IMR-90 (cell line): Measurements from ENCODE around the gene NDUFS5. TPM values are rescaled to one million over a fixed set of nuclear protein-coding genes. Genes with fewer than 3 reads are reported as not detected.

ENCODE experiments used
- ATAC-seq: fragments of 200-7000 bp; cut with Tn5 transposase; 2 replicates; pipeline ENCODE4 v1.9.1; 2020; ENCODE audit warnings: low read depth, mild to moderate bottlenecking, moderate library complexity
- BruUV-seq: library from RNA; stranded (reverse); fragments of 400-500 nt; replicated peaks from 2 replicates; lab custom pipeline; 2021; lab: Mats Ljungman, UMichigan
- CTCF ChIA-PET: fragments of 300-600 bp; formaldehyde crosslinking; extraction: SDS; loops from one replicate; lab custom pipeline; 2021; ENCODE audit warnings: antibody characterized with exemption; lab: Yijun Ruan, JAX
- POLR2A ChIA-PET: fragments of 300-600 bp; sonication (Branson Sonifier 250); formaldehyde crosslinking; loops from one replicate; lab custom pipeline; 2022; ENCODE audit warnings: antibody characterized with exemption; ENCODE audit not compliant: unreplicated experiment; lab: Charles Lee
- DNase-seq: peaks from one replicate; pipeline ENCODE4 v3.0.0; 2013
- H2AFZ ChIP-seq: replicated peaks from 2 replicates; pipeline ENCODE3; 2013; ENCODE audit warnings: low read length, mild to moderate bottlenecking; ENCODE audit not compliant: poor library complexity
- H2AK5ac ChIP-seq: 2 replicates; pipeline ENCODE4 v1.6.1; 2013; ENCODE audit warnings: low read depth, low read length, inconsistent platforms
- H2AK9ac ChIP-seq: replicated peaks from 2 replicates; pipeline ENCODE3; 2013; ENCODE audit warnings: mild to moderate bottlenecking, low read depth, low read length, moderate library complexity; ENCODE audit not compliant: poor library complexity
- H2BK120ac ChIP-seq: 2 replicates; pipeline ENCODE4 v1.6.1; 2013; ENCODE audit warnings: low read depth, low read length, inconsistent platforms
- H2BK15ac ChIP-seq: 3 replicates; pipeline ENCODE4 v1.6.1; 2013; ENCODE audit warnings: low read depth, low read length, inconsistent platforms
- H2BK20ac ChIP-seq: 2 replicates; pipeline ENCODE4 v1.6.1; 2013; ENCODE audit warnings: low read depth, mild to moderate bottlenecking, inconsistent platforms, low read length, moderate library complexity
- H2BK5ac ChIP-seq: 2 replicates; pipeline ENCODE4 v1.6.1; 2013; ENCODE audit warnings: mild to moderate bottlenecking, low read depth, low read length, inconsistent platforms; ENCODE audit not compliant: poor library complexity, severe bottlenecking
- H3K14ac ChIP-seq: replicated peaks from 2 replicates; pipeline ENCODE4 v1.6.1; 2013; ENCODE audit warnings: low read depth, low read length, inconsistent platforms
- H3K18ac ChIP-seq: 2 replicates; pipeline ENCODE4 v1.6.1; 2013; ENCODE audit warnings: low read depth, low read length, control low read depth
- H3K23ac ChIP-seq: 2 replicates; pipeline ENCODE4 v1.6.1; 2013; ENCODE audit warnings: low read depth, low read length, inconsistent platforms
- H3K27ac ChIP-seq: 2 replicates; pipeline ENCODE4 v1.5.1; 2013; ENCODE audit warnings: mild to moderate bottlenecking, control low read depth, low read length; ENCODE audit not compliant: insufficient read depth
- H3K27me3 ChIP-seq: 2 replicates; pipeline ENCODE4 v1.6.1; 2013; ENCODE audit warnings: low read length; ENCODE audit not compliant: control insufficient read depth, insufficient read depth
- H3K36me3 ChIP-seq: 2 replicates; pipeline ENCODE4 v1.6.1; 2013; ENCODE audit warnings: low read length, mixed read lengths; ENCODE audit not compliant: control insufficient read depth, insufficient read depth
- H3K4ac ChIP-seq: 2 replicates; pipeline ENCODE4 v1.6.1; 2013; ENCODE audit warnings: low read depth, low read length, inconsistent platforms
- H3K4me1 ChIP-seq: 2 replicates; pipeline ENCODE4 v1.6.1; 2013; ENCODE audit warnings: low read length, mixed read lengths; ENCODE audit not compliant: control insufficient read depth, insufficient read depth
- H3K4me2 ChIP-seq: 2 replicates; pipeline ENCODE4 v1.6.1; 2013; ENCODE audit warnings: low read depth, mild to moderate bottlenecking, control low read depth, low read length, moderate library complexity
- H3K4me3 ChIP-seq: 2 replicates; pipeline ENCODE4 v1.5.1; 2013; ENCODE audit warnings: low read depth, mild to moderate bottlenecking, control low read depth, low read length, moderate library complexity; ENCODE audit not compliant: insufficient read depth
- H3K56ac ChIP-seq: 2 replicates; pipeline ENCODE4 v1.6.1; 2013; ENCODE audit warnings: low read length, inconsistent platforms; ENCODE audit not compliant: insufficient read depth; ENCODE audit errors: extremely low read depth
- H3K79me1 ChIP-seq, 2 experiments: 2 replicates each; pipeline ENCODE4 v1.6.1; 2013; ENCODE audit warnings: low read length in 2 of 2, inconsistent platforms in 1 of 2, low read depth in 1 of 2
- H3K9ac ChIP-seq: 2 replicates; pipeline ENCODE4 v1.6.1; 2013; ENCODE audit warnings: low read depth, low read length, control low read depth
- H3K9me1 ChIP-seq: 2 replicates; pipeline ENCODE4 v1.6.1; 2013; ENCODE audit warnings: low read length, inconsistent platforms; ENCODE audit not compliant: insufficient read depth
- H3K9me3 ChIP-seq: 2 replicates; pipeline ENCODE4 v1.6.1; 2013; ENCODE audit warnings: low read length; ENCODE audit not compliant: control insufficient read depth, insufficient read depth
- H4K20me1 ChIP-seq: 2 replicates; pipeline ENCODE4 v1.6.1; 2013; ENCODE audit warnings: low read length, inconsistent platforms; ENCODE audit not compliant: insufficient read depth
- H4K5ac ChIP-seq: 2 replicates; pipeline ENCODE4 v1.6.1; 2013; ENCODE audit warnings: mild to moderate bottlenecking, low read depth, low read length, control low read depth
- H4K8ac ChIP-seq, 2 experiments: 2 replicates each; pipeline ENCODE4 v1.6.1; 2013; ENCODE audit warnings: low read depth in 2 of 2, low read length in 2 of 2, control low read depth in 1 of 2, inconsistent platforms in 1 of 2
- H4K91ac ChIP-seq: 2 replicates; pipeline ENCODE4 v1.6.1; 2013; ENCODE audit warnings: low read depth, low read length, inconsistent platforms; ENCODE audit not compliant: insufficient read depth
- CHD1 ChIP-seq: IDR thresholded peaks from 2 replicates; pipeline ENCODE4 v1.6.1; 2012; ENCODE audit warnings: low read depth, low read length, improper control_type of control experiment
- FOS ChIP-seq: fragments of 150-350 bp; IDR thresholded peaks from 2 replicates; pipeline ENCODE4 v1.6.1; 2016; ENCODE audit warnings: low read depth, low read length
- RCOR1 ChIP-seq: IDR thresholded peaks from 2 replicates; pipeline ENCODE4 v1.6.1; 2012; ENCODE audit warnings: mild to moderate bottlenecking, low read length, improper control_type of control experiment; ENCODE audit not compliant: insufficient replicate concordance
- WGBS, 2 experiments: methylation state at CpG; one replicate each; pipeline versions ENCODE4 v1.1.5 to v1.1.7; 2013; ENCODE audit warnings: missing lambda C conversion rate in 2 of 2; ENCODE audit not compliant: insufficient read length in 1 of 2; ENCODE audit errors: extremely low coverage in 2 of 2; 5-methylcytosine and 5-hydroxymethylcytosine counted together
- dilution Hi-C: fragments of 300-500 bp; cut with HindIII; formaldehyde crosslinking; loops from one replicate; pipeline ENCODE4 v1.14.3; 2018; ENCODE audit warnings: low sequenced_read_pairs; ENCODE audit not compliant: unreplicated experiment
- in situ Hi-C: fragments of 300-500 bp; cut with MboI; formaldehyde crosslinking; loops from 3 replicates; pipeline ENCODE4 v1.14.3; 2019; ENCODE audit warnings: low sequenced_read_pairs, inconsistent platforms, mixed read lengths
- intact Hi-C: fragments of 100-400 bp; cut with micrococcal nuclease; formaldehyde crosslinking; loops from 2 replicates; pipeline ENCODE4 v1.10.0; 2022
- polyA plus RNA-seq, 3 experiments: library from polyadenylated mRNA; depleted of rRNA; stranded (reverse); fragments of >200 nt; gene quantifications; 2 replicates each; pipeline ENCODE4 v1.2.3, GENCODE V29; 2012; ENCODE audit warnings: low replicate concordance in 1 of 3
- total RNA-seq: library from RNA; depleted of rRNA; stranded (reverse); fragments of >200 nt; gene quantifications from 2 replicates; pipeline ENCODE4 v1.2.3, GENCODE V29; 2012

The NDUFS5 gene
- total and polyA plus RNA-seq, 2 of the 4 experiments (the other 2 are of a cell fraction): 645 to 1,092 TPM

DNA sequence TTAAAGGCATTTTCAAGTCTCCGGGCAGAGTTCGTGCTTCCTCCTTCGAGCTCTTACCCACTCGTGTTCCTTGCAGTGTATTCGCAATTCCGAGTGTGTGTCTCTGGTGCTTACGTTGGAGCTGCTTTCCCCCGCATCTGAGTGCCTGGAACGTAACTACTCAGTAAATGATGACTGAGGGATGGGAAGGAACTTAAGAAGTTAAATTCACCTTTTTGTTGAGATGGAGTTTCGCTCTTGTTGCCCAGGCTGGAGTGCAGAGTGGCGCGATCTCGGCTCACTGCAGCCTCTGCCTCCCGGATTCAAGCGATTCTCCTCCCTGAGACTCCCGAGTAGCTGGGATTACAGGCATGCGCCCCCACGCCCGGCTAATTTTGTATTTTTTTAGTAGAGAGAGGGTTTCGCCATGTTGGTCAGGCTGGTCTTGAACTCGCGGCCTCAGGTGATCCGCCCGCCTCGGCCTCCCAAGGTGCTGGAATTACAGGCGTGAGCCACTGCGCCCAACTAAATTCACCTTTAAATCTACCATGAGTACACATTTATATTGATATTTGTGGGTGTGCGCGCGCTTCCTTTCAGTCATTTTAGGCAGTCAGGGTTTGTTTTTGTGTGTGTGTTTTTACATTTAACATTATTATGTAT is 837 bp downstream of the NDUFS5 start:
- Histone ChIP-seq H4K5ac (peak overlapping the region; percentile 84), H3K79me1 (peaks cover 19 to 50% of the 10 kb centered on the region in 2 experiments), H3K9ac (peak overlapping the region; percentile 98), H3K9me3 (no peaks in the 10 kb centered on the region), H3K27me3 (no peaks in the 10 kb centered on the region), H3K4ac (peak overlapping the region; percentile 97), H2BK15ac (no peak overlapping the region), H3K27ac (peak overlapping the region; percentile 93), H3K4me2 (peak overlapping the region; percentile 96), H2BK120ac (0 out of 2 replicates have a peak overlapping the region, but pooled peaks have one; percentile 23), H3K4me3 (peak overlapping the region; percentile 75), H3K14ac (peak overlapping the region; percentile 93), H2BK20ac (no peak overlapping the region), H3K18ac (peak overlapping the region; percentile 82), H4K8ac (peak overlapping the region; percentile 96 to 100; a peak in 3 of 4 replicates), H2AK5ac (peak overlapping the region; percentile 79), H3K56ac (peak overlapping the region; percentile 93), H4K91ac (peak overlapping the region; percentile 88), H3K23ac (peak overlapping the region; percentile 91), H2BK5ac (peak overlapping the region; percentile 70), H4K20me1 (peaks cover 19% of the 10 kb centered on the region; the same call in 1 of the 2 replicates), H3K9me1 (peaks cover 8% of the 10 kb centered on the region), H2AFZ (peak overlapping the region; percentile 93), H3K4me1 (peaks cover 3% of the 10 kb centered on the region), H3K36me3 (peaks cover 22% of the 10 kb centered on the region), H2AK9ac (peak overlapping the region; percentile 86)
- in situ Hi-C loops (no loop called here), dilution Hi-C loops (no loop called here), intact Hi-C loops (loop anchor here (1.0 to 5.0 kb wide), 3 partner anchors 65 to 168 kb away; partner anchors contain the start of genes MYCBP and RRAGC)
- no peak for DNase-seq
- POLR2A ChIA-PET: interaction anchor here (0.5 kb wide), 1 partner anchor 43 kb away, joined by 4 read pairs; no protein-coding TSS in a partner anchor
- no TSS peak for BruUV-seq
- CTCF ChIA-PET: no interaction called here
- TF ChIP-seq FOS (no peak), CHD1 (no peak; the same call in 1 of the 2 replicates), RCOR1 (no peak)
- WGBS, 2 experiments: 0% methylated on average over 4 of the region's 30 CpGs; no CpG with 5 or more reads in 1 of the 2 experiments
- ATAC-seq: no peak
